ENCODE measurements around the gene RPS25. TPM values are rescaled to one million over a fixed set of nuclear protein-coding genes. Genes with fewer than 3 reads are reported as not detected.

The RPS25 gene
- total and polyA plus RNA-seq, 9 of the 15 experiments (the other 6 are each of a cell fraction or from before 2014, with no cell fraction given): 1,553 to 5,486 (median 2,471) TPM

- no peak for TF ChIP-seq ZNF165 (CRISPR knock-in tag; IDR thresholded peaks at IDR 0.05; ENCODE audit: borderline replicate concordance)
- TF ChIP-seq, protein P1, sequence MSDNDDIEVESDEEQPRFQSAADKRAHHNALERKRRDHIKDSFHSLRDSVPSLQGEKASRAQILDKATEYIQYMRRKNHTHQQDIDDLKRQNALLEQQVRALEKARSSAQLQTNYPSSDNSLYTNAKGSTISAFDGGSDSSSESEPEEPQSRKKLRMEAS (CRISPR knock-in tag; IDR thresholded peaks at IDR 0.05): peak; percentile 96
- TF ChIP-seq ZNF830 (CRISPR knock-in tag; IDR thresholded peaks at IDR 0.05): 0 out of 2 replicates have a peak, but pooled peaks have one; percentile 44
- no peak for TF ChIP-seq MCM3 (IDR thresholded peaks at IDR 0.05)
- peak; percentile 49; the same call in 1 of the 2 replicates for TF ChIP-seq ATF7 (IDR thresholded peaks at IDR 0.05)
- no peak for TF ChIP-seq ZNF224 (CRISPR knock-in tag; IDR thresholded peaks at IDR 0.05)
- no peak for TF ChIP-seq CEBPB (tag; IDR thresholded peaks at IDR 0.05)
- TF ChIP-seq ZNF699 (CRISPR knock-in tag; IDR thresholded peaks at IDR 0.05; ENCODE audit: insufficient replicate concordance): no peak
Measured at GRCh38 chr11:119030329-119031047, 12.3 kb upstream of the RPS25 start, which contains the start of gene SLC37A4 (continued).

DNA sequence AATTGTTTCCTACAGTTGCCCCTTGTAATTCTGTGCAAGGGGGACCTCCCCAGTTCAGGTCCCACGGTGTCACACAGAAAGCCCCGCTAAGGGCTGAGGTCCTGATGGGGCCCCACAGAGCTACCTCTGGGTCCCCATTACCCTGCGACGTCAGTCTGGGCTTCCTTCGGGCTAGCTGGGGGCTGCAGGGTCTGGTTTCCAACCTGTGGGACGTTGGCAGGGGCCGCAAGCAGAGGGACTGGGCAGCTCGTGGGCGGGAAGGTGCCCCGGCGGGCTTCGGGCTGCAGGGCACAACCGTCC, 11.8 kb upstream of the RPS25 start:
- H3K9me1 ChIP-seq (ENCODE audit: control insufficient read depth, insufficient read depth, low read length): no peaks in the 10 kb centered on the region
- FAIRE-seq: no peak
- WGBS (ENCODE audit: insufficient coverage, low coverage, missing lambda C conversion rate): 4% methylated on average over 13 of the region's 13 CpGs
- H3K4me2 ChIP-seq (ENCODE audit: insufficient read depth, low read length): peak overlapping the region; percentile 98
- CTCF ChIA-PET (ENCODE audit: low intra/inter-chr PET ratio): no interaction called here
- H4K20me1 ChIP-seq (replicated peaks; ENCODE audit: control insufficient read depth, insufficient read depth, low read length): peaks cover 12% of the 10 kb centered on the region
- H3K27me3 ChIP-seq (ENCODE audit: control insufficient read depth in 2 of 2, insufficient read depth in 2 of 2, low read length in 2 of 2): no peaks in the 10 kb centered on the region
- ATAC-seq: peak; percentile 17
- peaks cover 42% of the 10 kb centered on the region for H3K36me3 ChIP-seq (ENCODE audit: control insufficient read depth, insufficient read depth, low read length)
- H3K4me3 ChIP-seq: peak overlapping the region; percentile 92
- BruUV-seq (replicated peaks): no TSS peak
- peaks cover 39% of the 10 kb centered on the region for H3K79me2 ChIP-seq (ENCODE audit: control insufficient read depth, insufficient read depth, low read length)
- in situ Hi-C loops (cut with MboI) (no loop called here), intact Hi-C loops (cut with micrococcal nuclease) (loop anchor here (1.0 to 2.0 kb wide), 2 partner anchors 12 to 71 kb away; partner anchors contain the start of genes DPAGT1, RPS25 and TRAPPC4)
- H3K27ac ChIP-seq (ENCODE audit: extremely low read depth, low read depth, low read length): peak overlapping the region; percentile 92
- H2AFZ ChIP-seq (ENCODE audit: low read depth, low read length): peak overlapping the region; percentile 96
- peaks cover 35 to 45% of the 10 kb centered on the region in 2 experiments for H3K4me1 ChIP-seq (replicated peaks in 1 of 2; ENCODE audit: control insufficient read depth in 2 of 2, insufficient read depth in 2 of 2, low read length in 2 of 2)
- H3K9me3 ChIP-seq (replicated peaks; ENCODE audit: control insufficient read depth, insufficient read depth, low read depth, low read length): no peaks in the 10 kb centered on the region
- POLR2A ChIA-PET: interaction anchor here (0.6 to 1.2 kb wide), 5 partner anchors 15 to 152 kb away, joined by 3 to 4 read pairs (median 4); partner anchors contain the start of gene VPS11
- DNase-seq (ENCODE audit: extremely low read depth in 1 of 4, low spot score in 3 of 4): no peak
- peak overlapping the region; percentile 86 to 99 for H3K9ac ChIP-seq (ENCODE audit: insufficient read depth in 1 of 2, low read depth in 2 of 2, low read length in 2 of 2)
- TF ChIP-seq HOXB6 (CRISPR knock-in tag; IDR thresholded peaks at IDR 0.05; ENCODE audit: borderline replicate concordance) (no peak), CUX1 (CRISPR knock-in tag; IDR thresholded peaks at IDR 0.05) (no peak), PRPF4 (IDR thresholded peaks at IDR 0.05; ENCODE audit: insufficient read depth, low read depth, low read length, poor library complexity, severe bottlenecking) (no peak), SREBF1 (IDR thresholded peaks at IDR 0.05; ENCODE audit: borderline replicate concordance, low read depth, low read length) (no peak), CREM (IDR thresholded peaks at IDR 0.05; ENCODE audit: low read depth) (0 out of 2 replicates have a peak, but pooled peaks have one; percentile 3), BRD9 (IDR thresholded peaks at IDR 0.05; ENCODE audit: low read depth, partially characterized antibody) (no peak), PCBP2 (IDR thresholded peaks at IDR 0.05; ENCODE audit: low read depth, low read length, poor library complexity, severe bottlenecking) (no peak), PHB (CRISPR knock-in tag; IDR thresholded peaks at IDR 0.05) (no peak), MTF1 (CRISPR knock-in tag; IDR thresholded peaks at IDR 0.05; ENCODE audit: borderline replicate concordance) (no peak)

Data from K562 (cell line).